ENCODE results near the gene CA12. TPM values are rescaled to one million over a fixed set of nuclear protein-coding genes. Genes with fewer than 3 reads are reported as not detected.
"Not testable (repeated sequence)": the region's sequence is repeated elsewhere in the genome, so short reads cannot be mapped to it uniquely, and the experiment has no call there.

CA12 gene
- total RNA-seq, result 1 to 10 TPM in 1 of 2 donors, under 1 TPM in 1; 0.55 to 2.4 TPM

- Mint-ChIP-seq H3K9me3 (peaks cover 2 to 3% of the 10 kb centered on the region in 2 donors), H3K27me3 (ENCODE audit: low read depth) (peaks cover 84% of the 10 kb centered on the region), H3K27ac (no peak within 1 kb of the TSS), H3K4me3 (peak within 1 kb of the TSS; percentile 80 to 81), H3K36me3 (ENCODE audit: insufficient read depth in 2 of 2) (peaks cover 2 to 4% of the 10 kb centered on the region in 2 donors), H3K4me1 (ENCODE audit: low read depth) (peaks cover 51% of the 10 kb centered on the region)
- DNase-seq (peak; percentile 18 to 33), ATAC-seq (replicated peaks in 1 of 2) (peak; percentile 68 to 71)
Observed at GRCh38 chr15:63381301-63382204, at the start of gene CA12. Gene CA12, minus strand, starts transcription at chr15:63381846. Its CDS starts 126 bp downstream, at chr15:63381720.

- peaks cover 10% of the 10 kb centered on the region for H3K4me1 Mint-ChIP-seq (ENCODE audit: low read depth)
- H3K36me3 Mint-ChIP-seq (ENCODE audit: insufficient read depth in 2 of 2), result peaks cover 0 to 2% of the 10 kb centered on the region in 2 donors
- no peak for DNase-seq
- H3K9me3 Mint-ChIP-seq, result peaks cover 2 to 3% of the 10 kb centered on the region in 2 donors
- H3K27me3 Mint-ChIP-seq (ENCODE audit: low read depth), result no peaks in the 10 kb centered on the region
- ATAC-seq (replicated peaks in 1 of 2), result no peak
- no peak overlapping the region for H3K27ac Mint-ChIP-seq
- no peak overlapping the region for H3K4me3 Mint-ChIP-seq
Observed at GRCh38 chr15:63430766-63431451, 49.3 kb upstream of the CA12 start.

DNA sequence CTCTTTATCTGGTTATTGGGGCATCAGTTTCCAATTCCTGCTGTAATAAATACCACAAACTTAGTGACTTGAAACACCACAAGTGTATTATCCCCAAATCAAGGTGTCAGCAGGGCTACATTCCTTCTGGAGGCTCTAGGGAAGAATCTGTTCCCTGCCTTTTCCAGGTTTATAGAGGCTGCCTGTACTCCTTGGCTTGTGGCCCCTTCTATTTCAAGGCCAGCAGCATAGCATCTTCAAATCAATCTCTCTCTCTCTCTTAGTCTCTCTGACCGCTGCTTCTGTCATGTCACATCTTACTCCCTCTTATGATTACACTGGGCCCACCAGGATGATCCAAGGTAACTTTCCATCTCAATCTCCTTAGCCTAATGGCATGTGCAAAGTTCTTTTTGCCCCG is 44.9 kb upstream of the CA12 start:
- H3K27ac Mint-ChIP-seq, result no peak overlapping the region
- no peak overlapping the region for H3K4me3 Mint-ChIP-seq
- H3K9me3 Mint-ChIP-seq, result peaks cover 2 to 3% of the 10 kb centered on the region in 2 donors
- DNase-seq, result no peak
- ATAC-seq (replicated peaks in 1 of 2), result no peak
- H3K27me3 Mint-ChIP-seq (ENCODE audit: low read depth), result no peaks in the 10 kb centered on the region
- no peaks in the 10 kb centered on the region for H3K4me1 Mint-ChIP-seq (ENCODE audit: low read depth)
- peaks cover 0 to 2% of the 10 kb centered on the region in 2 donors for H3K36me3 Mint-ChIP-seq (ENCODE audit: insufficient read depth in 2 of 2)

DNA sequence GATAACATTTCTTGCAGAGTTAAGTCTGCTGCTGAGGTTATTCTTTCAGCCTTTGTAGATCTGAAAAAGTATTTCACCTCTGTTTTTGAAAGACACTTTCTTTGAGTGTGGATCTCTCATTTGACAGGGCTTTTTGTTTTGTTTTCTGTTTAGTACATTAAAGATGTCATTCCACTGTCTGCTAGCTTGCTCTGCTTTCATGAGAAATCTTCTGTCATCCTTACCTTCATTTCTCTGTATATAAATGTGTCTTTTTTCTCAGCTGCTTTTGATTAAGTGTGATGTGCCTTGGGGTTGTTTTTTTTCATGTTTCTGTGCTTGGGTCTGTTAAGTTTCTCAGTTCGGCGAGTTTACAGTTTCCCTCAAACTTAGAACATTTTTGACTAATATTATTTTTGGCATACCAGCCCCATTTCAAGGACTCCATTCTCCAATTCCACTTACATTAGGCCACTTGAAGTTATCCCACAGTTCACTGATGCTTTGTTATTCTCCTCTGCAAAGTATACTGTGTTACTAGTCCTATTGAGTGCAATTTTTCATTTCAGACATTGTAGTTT is 43.9 kb upstream of the CA12 start:
- H3K4me3 Mint-ChIP-seq, result no peak overlapping the region
- H3K27ac Mint-ChIP-seq, result no peak overlapping the region
- peaks cover 2 to 3% of the 10 kb centered on the region in 2 donors for H3K9me3 Mint-ChIP-seq
- H3K4me1 Mint-ChIP-seq (ENCODE audit: low read depth), result peaks cover 1% of the 10 kb centered on the region
- ATAC-seq (replicated peaks in 1 of 2), result no peak
- H3K27me3 Mint-ChIP-seq (ENCODE audit: low read depth), result no peaks in the 10 kb centered on the region
- peaks cover 0 to 2% of the 10 kb centered on the region in 2 donors for H3K36me3 Mint-ChIP-seq (ENCODE audit: insufficient read depth in 2 of 2)
- no peak for DNase-seq

DNA sequence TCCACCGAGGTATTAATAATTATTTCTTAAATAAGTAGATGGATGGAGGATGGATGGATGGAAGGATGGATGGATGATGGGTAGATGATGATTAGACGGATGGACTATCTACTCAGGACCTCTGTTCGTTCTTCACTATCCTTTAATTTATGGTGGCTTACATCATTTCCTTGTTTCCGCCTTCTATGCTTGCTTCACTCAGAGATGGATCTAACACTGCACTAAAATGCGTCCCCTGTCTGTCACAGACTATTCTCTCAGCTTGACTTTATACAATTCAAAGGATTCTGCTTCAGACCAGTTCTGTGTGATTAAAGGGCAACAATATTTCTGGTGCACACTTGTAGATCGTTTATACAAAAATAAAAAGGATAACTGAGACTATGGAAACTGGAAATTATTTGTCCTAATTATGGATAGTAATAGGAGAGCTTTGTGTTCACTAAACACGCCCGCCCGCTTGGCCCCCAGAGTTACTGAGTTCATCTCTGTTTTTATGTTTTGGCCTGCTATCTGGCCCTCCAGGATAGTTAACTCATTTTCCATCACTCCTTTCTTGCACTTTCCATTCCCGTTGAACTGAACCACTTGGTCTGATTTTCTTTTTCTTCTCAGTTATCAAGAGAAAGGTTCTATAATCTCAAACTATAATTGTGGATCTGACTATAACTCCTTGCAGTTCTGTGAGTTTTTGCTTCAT is 41.4 kb upstream of the CA12 start:
- DNase-seq (no peak), ATAC-seq (replicated peaks in 1 of 2) (no peak)
- Mint-ChIP-seq H3K9me3 (peaks cover 2 to 3% of the 10 kb centered on the region in 2 donors), H3K4me3 (no peak overlapping the region), H3K4me1 (ENCODE audit: low read depth) (peaks cover 6% of the 10 kb centered on the region), H3K36me3 (ENCODE audit: insufficient read depth in 2 of 2) (peaks cover 0 to 2% of the 10 kb centered on the region in 2 donors), H3K27me3 (ENCODE audit: low read depth) (no peaks in the 10 kb centered on the region), H3K27ac (no peak overlapping the region)

DNA sequence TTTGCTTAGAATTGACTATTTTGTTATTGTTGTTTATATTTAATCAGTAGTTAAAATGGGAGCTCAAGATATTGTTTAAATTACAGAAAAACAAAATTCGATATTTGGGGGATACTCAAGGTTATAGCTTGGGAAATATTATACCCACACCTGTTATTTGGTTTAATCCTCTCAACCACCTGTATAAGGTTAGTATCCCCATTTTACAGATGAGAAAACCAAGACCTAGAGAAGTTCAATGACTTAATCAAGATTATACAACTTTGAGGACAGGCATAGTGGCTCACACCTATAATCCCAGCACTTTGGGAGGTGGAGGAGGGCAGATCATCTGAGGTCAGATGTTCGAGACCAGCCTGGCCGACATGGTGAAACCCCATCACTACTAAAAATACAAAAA is 39.8 kb upstream of the CA12 start:
- no peak for DNase-seq
- no peak overlapping the region for H3K4me3 Mint-ChIP-seq
- peaks cover 6% of the 10 kb centered on the region for H3K4me1 Mint-ChIP-seq (ENCODE audit: low read depth)
- no peaks in the 10 kb centered on the region for H3K36me3 Mint-ChIP-seq (ENCODE audit: insufficient read depth in 2 of 2)
- H3K27ac Mint-ChIP-seq, result no peak overlapping the region
- no peaks in the 10 kb centered on the region for H3K9me3 Mint-ChIP-seq
- no peaks in the 10 kb centered on the region for H3K27me3 Mint-ChIP-seq (ENCODE audit: low read depth)
- ATAC-seq (replicated peaks in 1 of 2), result no peak

DNA sequence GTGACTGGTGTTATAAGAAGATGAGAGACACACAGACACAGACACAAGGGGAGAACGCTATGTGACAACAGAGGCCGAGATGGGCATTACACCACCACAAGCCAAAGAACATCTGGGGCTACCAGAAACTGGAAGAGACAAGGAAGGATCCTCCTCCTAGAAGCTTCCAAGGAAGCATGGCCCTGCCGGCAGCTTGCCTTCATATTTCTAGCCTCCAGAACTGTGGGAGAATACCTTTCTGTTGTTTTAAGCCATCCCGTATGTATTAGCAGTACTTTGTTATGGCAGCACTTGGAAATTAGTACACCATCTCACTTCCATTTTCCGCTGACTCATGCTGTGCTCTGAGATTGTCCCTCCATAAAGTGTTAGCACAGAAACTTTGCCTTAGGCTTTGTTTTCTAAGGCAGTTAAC is 38.7 kb upstream of the CA12 start:
- Mint-ChIP-seq H3K36me3 (ENCODE audit: insufficient read depth in 2 of 2) (no peaks in the 10 kb centered on the region), H3K9me3 (peaks cover 0 to 2% of the 10 kb centered on the region in 2 donors), H3K27ac (no peak overlapping the region), H3K27me3 (ENCODE audit: low read depth) (no peaks in the 10 kb centered on the region), H3K4me1 (ENCODE audit: low read depth) (peaks cover 6% of the 10 kb centered on the region), H3K4me3 (no peak overlapping the region)
- no peak for DNase-seq
- no peak for ATAC-seq (replicated peaks in 1 of 2)

DNA sequence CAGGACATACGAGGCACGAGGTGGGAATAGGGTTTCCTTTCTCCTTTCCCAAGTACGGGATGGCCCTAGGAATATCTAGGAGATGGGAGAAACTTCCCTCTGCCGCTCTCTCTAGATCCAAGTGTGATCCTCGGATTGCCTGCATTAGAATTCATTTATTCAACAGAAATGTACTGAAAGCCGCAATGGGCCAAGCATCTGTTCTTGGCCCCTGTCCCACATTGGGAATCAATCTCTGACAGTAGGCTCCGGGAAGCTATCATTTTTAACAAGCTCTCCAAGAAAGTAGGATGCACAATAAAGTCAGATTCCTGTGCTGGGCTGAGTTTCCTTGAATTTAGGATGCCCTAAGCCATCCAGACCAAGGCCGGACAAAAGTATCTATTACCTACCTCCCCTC is 37.2 kb upstream of the CA12 start:
- no peaks in the 10 kb centered on the region for H3K27me3 Mint-ChIP-seq (ENCODE audit: low read depth)
- H3K36me3 Mint-ChIP-seq (ENCODE audit: insufficient read depth in 2 of 2), result no peaks in the 10 kb centered on the region
- H3K27ac Mint-ChIP-seq, result no peak overlapping the region
- peaks cover 20% of the 10 kb centered on the region for H3K4me1 Mint-ChIP-seq (ENCODE audit: low read depth)
- ATAC-seq (replicated peaks in 1 of 2) (no peak), DNase-seq (no peak)
- peaks cover 0 to 2% of the 10 kb centered on the region in 2 donors for H3K9me3 Mint-ChIP-seq
- H3K4me3 Mint-ChIP-seq, result no peak overlapping the region

DNA sequence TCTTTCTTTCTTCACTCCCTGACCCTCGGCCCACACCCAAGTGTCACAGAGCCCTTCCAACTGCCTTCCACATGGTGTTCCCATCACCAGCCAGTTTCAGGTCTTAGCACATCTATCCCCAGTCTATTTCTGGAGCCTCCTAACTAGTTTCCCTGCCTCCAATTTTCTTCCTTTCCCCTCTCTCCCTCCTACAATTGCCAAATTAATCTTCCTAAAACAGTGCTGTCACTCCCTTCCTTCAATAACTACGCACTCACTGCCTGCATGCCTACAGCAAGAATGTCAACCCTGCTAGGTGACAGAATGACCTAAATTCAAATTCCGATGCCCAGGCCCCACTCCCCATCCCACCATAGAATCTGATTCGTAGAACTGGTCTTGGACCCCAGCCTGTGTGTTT is 36.1 kb upstream of the CA12 start:
- peaks cover 0 to 2% of the 10 kb centered on the region in 2 donors for H3K9me3 Mint-ChIP-seq
- no peak overlapping the region for H3K27ac Mint-ChIP-seq
- no peaks in the 10 kb centered on the region for H3K36me3 Mint-ChIP-seq (ENCODE audit: insufficient read depth in 2 of 2)
- H3K27me3 Mint-ChIP-seq (ENCODE audit: low read depth), result no peaks in the 10 kb centered on the region
- no peak for DNase-seq
- H3K4me3 Mint-ChIP-seq, result no peak overlapping the region
- peaks cover 20% of the 10 kb centered on the region for H3K4me1 Mint-ChIP-seq (ENCODE audit: low read depth)
- no peak for ATAC-seq (replicated peaks in 1 of 2)

- not testable (repeated sequence) for H3K27ac Mint-ChIP-seq; H3K36me3 Mint-ChIP-seq (ENCODE audit: insufficient read depth in 2 of 2); H3K9me3 Mint-ChIP-seq; H3K27me3 Mint-ChIP-seq (ENCODE audit: low read depth); DNase-seq; ATAC-seq (replicated peaks in 1 of 2); H3K4me3 Mint-ChIP-seq
- peaks cover 20% of the 10 kb centered on the region for H3K4me1 Mint-ChIP-seq (ENCODE audit: low read depth)
Observed at GRCh38 chr15:63417274-63417673, 35.6 kb upstream of the CA12 start.

- peaks cover 0 to 2% of the 10 kb centered on the region in 2 donors for H3K9me3 Mint-ChIP-seq
- no peak overlapping the region for H3K27ac Mint-ChIP-seq
- no peaks in the 10 kb centered on the region for H3K36me3 Mint-ChIP-seq (ENCODE audit: insufficient read depth in 2 of 2)
- no peak overlapping the region for H3K4me3 Mint-ChIP-seq
- peak; percentile 28 to 70 for ATAC-seq (replicated peaks in 1 of 2)
- DNase-seq, result no peak
- H3K27me3 Mint-ChIP-seq (ENCODE audit: low read depth), result no peaks in the 10 kb centered on the region
- H3K4me1 Mint-ChIP-seq (ENCODE audit: low read depth), result peaks cover 14% of the 10 kb centered on the region
Observed at GRCh38 chr15:63414474-63415120, 33.0 kb upstream of the CA12 start.

GRCh38 chr15:63412551-63412950 is 30.9 kb upstream of the CA12 start:
- H3K9me3 Mint-ChIP-seq, result peaks cover 0 to 2% of the 10 kb centered on the region in 2 donors
- H3K36me3 Mint-ChIP-seq (ENCODE audit: insufficient read depth in 2 of 2), result no peaks in the 10 kb centered on the region
- no peak overlapping the region for H3K27ac Mint-ChIP-seq

More at GRCh38 chr15:63412551-63412950, 30.9 kb upstream of the CA12 start:
- no peak overlapping the region for H3K4me3 Mint-ChIP-seq
- peaks cover 14% of the 10 kb centered on the region for H3K4me1 Mint-ChIP-seq (ENCODE audit: low read depth)
- no peak for ATAC-seq (replicated peaks in 1 of 2)
- no peak for DNase-seq
- H3K27me3 Mint-ChIP-seq (ENCODE audit: low read depth), result no peaks in the 10 kb centered on the region

Measured in activated T-cell treated with anti-CD3 and anti-CD28 coated beads, Interleukin-2, amount 50 U/mL, for 72 hours (primary cell).